Measurements from ENCODE around the gene RPS6KB1. TPM values are rescaled to one million over a fixed set of nuclear protein-coding genes. Genes with fewer than 3 reads are reported as not detected.

The RPS6KB1 gene
- polyA plus RNA-seq, 3 donors = 15.8 to 15.9 (median 15.9) TPM

- peaks cover 30% of the 10 kb centered on the region for H3K4me1 Mint-ChIP-seq
These were observed 767 bp downstream of the RPS6KB1 start for GRCh38 chr17:59893676-59894100.

GRCh38 chr17:59897090-59897489 is 4.2 kb downstream of the RPS6KB1 start:
- Histone ChIP-seq H3K4me1 (ENCODE audit: control insufficient read depth in 1 of 2, insufficient read depth in 2 of 2, low read length in 2 of 2) (peaks cover 14 to 18% of the 10 kb centered on the region in 2 donors), H3K36me3 (replicated peaks in 1 of 2; ENCODE audit: control insufficient read depth in 1 of 2, insufficient read depth in 2 of 2, low read length in 2 of 2) (peaks cover 0 to 10% of the 10 kb centered on the region in 2 donors), H3K9me3 (replicated peaks in 1 of 2; ENCODE audit: control insufficient read depth in 1 of 2, insufficient read depth in 1 of 2, low read length in 2 of 2) (no peaks in the 10 kb centered on the region), H3K27me3 (ENCODE audit: control insufficient read depth in 2 of 2, insufficient read depth in 2 of 2, low read length in 2 of 2) (no peaks in the 10 kb centered on the region), H3K27ac (ENCODE audit: low read depth in 1 of 2, low read length in 2 of 2) (peak overlapping the region in 1 of 2 donors; percentile 28), H4K20me1 (ENCODE audit: insufficient read depth, low read length) (peaks cover 56% of the 10 kb centered on the region), H3K4me3 (replicated peaks in 1 of 3; ENCODE audit: low read depth in 2 of 3, low read length in 3 of 3) (no peak overlapping the region), H3K4me2 (replicated peaks; ENCODE audit: extremely low read depth, low read length, poor library complexity, severe bottlenecking) (no peak overlapping the region), H2AFZ (ENCODE audit: insufficient read depth, low read depth, low read length, poor library complexity, severe bottlenecking) (no peak overlapping the region), H3K79me2 (ENCODE audit: insufficient read depth, low read length) (peaks cover 91% of the 10 kb centered on the region), H3K9ac (ENCODE audit: insufficient read depth, low read length, poor library complexity, severe bottlenecking) (no peak overlapping the region)
- Mint-ChIP-seq H3K4me1 (peaks cover 25% of the 10 kb centered on the region), H3K9me3 (no peaks in the 10 kb centered on the region), H3K4me3 (no peak overlapping the region), H3K36me3 (peaks cover 8 to 26% of the 10 kb centered on the region in 2 donors), H3K27ac (no peak overlapping the region), H3K27me3 (ENCODE audit: low read depth in 3 of 3) (no peaks in the 10 kb centered on the region)
- no peak for DNase-seq
- intact Hi-C loops (cut with micrococcal nuclease) = no loop called here
- 100% methylated on average over 2 of the region's 4 CpGs for WGBS (ENCODE audit: insufficient coverage)
- no peak for TF ChIP-seq CTCF (IDR thresholded peaks at IDR 0.05)

More at GRCh38 chr17:59893676-59894100, 767 bp downstream of the RPS6KB1 start:
- Histone ChIP-seq H3K9me3 (replicated peaks in 1 of 2; ENCODE audit: control insufficient read depth in 1 of 2, insufficient read depth in 1 of 2, low read length in 2 of 2) (no peaks in the 10 kb centered on the region), H3K27me3 (ENCODE audit: control insufficient read depth in 2 of 2, insufficient read depth in 2 of 2, low read length in 2 of 2) (no peaks in the 10 kb centered on the region), H3K4me2 (replicated peaks; ENCODE audit: extremely low read depth, low read length, poor library complexity, severe bottlenecking) (peak overlapping the region; percentile 86), H3K27ac (ENCODE audit: low read depth in 1 of 2, low read length in 2 of 2) (peak overlapping the region; percentile 78 to 83), H3K36me3 (replicated peaks in 1 of 2; ENCODE audit: control insufficient read depth in 1 of 2, insufficient read depth in 2 of 2, low read length in 2 of 2) (peaks cover 0 to 23% of the 10 kb centered on the region in 2 donors), H3K4me3 (replicated peaks in 1 of 3; ENCODE audit: low read depth in 2 of 3, low read length in 3 of 3) (peak overlapping the region; percentile 80 to 83 (median 82)), H3K9ac (ENCODE audit: insufficient read depth, low read length, poor library complexity, severe bottlenecking) (peak overlapping the region; percentile 98), H2AFZ (ENCODE audit: insufficient read depth, low read depth, low read length, poor library complexity, severe bottlenecking) (peak overlapping the region; percentile 85), H4K20me1 (ENCODE audit: insufficient read depth, low read length) (peaks cover 25% of the 10 kb centered on the region), H3K4me1 (ENCODE audit: control insufficient read depth in 1 of 2, insufficient read depth in 2 of 2, low read length in 2 of 2) (peaks cover 21 to 27% of the 10 kb centered on the region in 2 donors), H3K79me2 (ENCODE audit: insufficient read depth, low read length) (peaks cover 75% of the 10 kb centered on the region)
- no peak for DNase-seq
- no peaks in the 10 kb centered on the region for H3K27me3 Mint-ChIP-seq (ENCODE audit: low read depth in 3 of 3)
- WGBS (ENCODE audit: insufficient coverage) = 0% methylated on average over 3 of the region's 11 CpGs
- peak overlapping the region; percentile 94 to 98 (median 96) for H3K27ac Mint-ChIP-seq
- no peaks in the 10 kb centered on the region for H3K9me3 Mint-ChIP-seq
- H3K36me3 Mint-ChIP-seq = peaks cover 8 to 28% of the 10 kb centered on the region in 2 donors
- H3K4me3 Mint-ChIP-seq = peak overlapping the region; percentile 96 to 98
- no peak for TF ChIP-seq CTCF (IDR thresholded peaks at IDR 0.05)
- intact Hi-C loops (cut with micrococcal nuclease) = no loop called here
